T1000 (cell line): Measurements from ENCODE around the gene HSD17B4.
A peak's percentile ranks its signal among the peaks of the same experiment; 100 is the strongest.
"Not testable (repeated sequence)": the region's sequence is repeated elsewhere in the genome, so short reads cannot be mapped to it uniquely, and the experiment has no call there.

ENCODE experiments used
- DNase-seq: peaks from one replicate; lab custom pipeline; 2025; ENCODE audit warnings: mixed read lengths; lab: John Stamatoyannopoulos, UW

Gene HSD17B4

GRCh38 chr5:119452373-119453039 is at the start of gene HSD17B4:
Gene HSD17B4 (plus strand): TSS chr5:119452497. CDS start chr5:119452576, 79 bp downstream.
- DNase-seq = peak; percentile 67

DNA sequence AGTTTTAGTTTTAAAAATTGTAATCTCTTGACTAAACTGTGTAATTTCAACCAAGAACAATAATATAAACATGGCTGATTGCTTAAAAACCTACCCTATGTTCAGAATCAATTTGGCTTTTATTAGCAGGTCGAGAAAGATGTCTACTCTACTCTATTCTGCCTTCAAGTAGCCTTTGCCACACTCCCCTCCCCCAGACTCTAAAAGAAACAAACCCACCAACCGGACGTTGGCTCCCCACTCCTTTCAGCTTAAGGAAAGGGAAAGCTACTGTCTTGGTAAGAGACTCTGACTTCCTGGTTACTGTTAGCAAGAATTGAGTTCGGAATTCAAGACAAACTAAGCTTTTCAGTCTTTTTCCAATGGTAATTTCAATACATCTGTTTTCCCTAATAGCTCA is 49.7 kb upstream of the HSD17B4 start:
- no peak for DNase-seq

DNA sequence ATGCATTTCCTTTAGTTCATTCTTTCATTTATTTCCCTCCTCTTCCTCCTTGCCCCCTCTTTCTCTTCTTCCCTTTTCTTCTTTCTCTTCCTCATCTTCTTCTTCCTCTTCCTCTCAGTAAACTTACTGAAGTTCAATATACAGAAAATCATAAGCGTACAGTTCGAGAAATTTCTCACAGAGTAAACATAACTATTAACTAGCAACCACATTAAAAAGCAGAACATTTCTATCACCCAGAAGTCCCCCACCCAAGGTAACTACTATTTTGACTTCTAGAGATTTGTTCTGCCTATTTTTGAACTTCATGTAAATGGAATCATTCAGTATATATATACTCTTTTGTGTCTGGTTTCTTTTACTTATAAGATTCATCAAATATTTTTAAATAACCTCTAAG is 48.3 kb upstream of the HSD17B4 start:
- no peak for DNase-seq

DNA sequence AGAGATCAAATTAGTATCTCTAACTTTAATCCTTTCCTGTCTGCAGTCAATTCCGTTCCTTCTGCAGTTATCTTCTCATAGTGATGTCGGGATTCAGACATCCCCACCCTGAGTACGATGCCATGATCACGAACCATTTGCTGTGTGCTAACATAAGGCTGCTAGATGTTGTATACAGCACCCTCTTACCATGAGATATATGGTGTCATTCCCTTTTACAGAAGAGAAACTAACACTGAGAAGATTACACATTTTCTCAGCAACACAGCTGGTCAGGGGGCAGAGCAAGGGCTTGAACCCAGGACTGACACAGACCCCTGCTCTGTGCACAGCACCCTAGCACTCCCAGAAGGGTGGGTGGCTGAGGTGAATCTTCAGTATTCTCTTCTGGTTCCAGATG is 46.9 kb upstream of the HSD17B4 start:
- DNase-seq = no peak

DNA sequence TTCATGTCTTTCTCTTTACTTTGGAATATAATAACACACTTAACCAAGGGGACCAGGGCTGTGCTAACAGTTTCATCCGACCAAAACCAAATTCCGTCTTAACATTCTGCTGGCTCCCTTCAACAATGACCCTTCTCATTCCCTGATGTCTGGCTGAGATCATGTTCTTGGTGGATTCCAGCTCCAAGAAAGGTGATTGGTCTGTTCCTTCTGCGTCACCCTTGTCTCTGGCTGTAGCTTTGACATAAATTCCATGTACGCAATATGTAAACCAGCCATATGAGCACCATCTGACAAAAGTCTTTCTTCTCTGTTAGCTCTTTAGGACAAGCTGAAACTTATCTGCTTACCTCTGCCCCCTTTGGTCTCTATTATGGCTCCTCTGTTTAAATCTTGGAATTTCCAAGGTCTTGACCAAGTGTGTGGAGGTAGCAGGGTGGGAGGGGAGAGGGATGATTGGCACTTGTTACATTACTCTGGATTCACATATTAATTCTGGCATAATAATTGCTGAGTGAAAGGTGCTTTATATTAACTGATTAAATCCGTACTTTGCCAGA is 45.7 kb upstream of the HSD17B4 start:
- no peak for DNase-seq

DNA sequence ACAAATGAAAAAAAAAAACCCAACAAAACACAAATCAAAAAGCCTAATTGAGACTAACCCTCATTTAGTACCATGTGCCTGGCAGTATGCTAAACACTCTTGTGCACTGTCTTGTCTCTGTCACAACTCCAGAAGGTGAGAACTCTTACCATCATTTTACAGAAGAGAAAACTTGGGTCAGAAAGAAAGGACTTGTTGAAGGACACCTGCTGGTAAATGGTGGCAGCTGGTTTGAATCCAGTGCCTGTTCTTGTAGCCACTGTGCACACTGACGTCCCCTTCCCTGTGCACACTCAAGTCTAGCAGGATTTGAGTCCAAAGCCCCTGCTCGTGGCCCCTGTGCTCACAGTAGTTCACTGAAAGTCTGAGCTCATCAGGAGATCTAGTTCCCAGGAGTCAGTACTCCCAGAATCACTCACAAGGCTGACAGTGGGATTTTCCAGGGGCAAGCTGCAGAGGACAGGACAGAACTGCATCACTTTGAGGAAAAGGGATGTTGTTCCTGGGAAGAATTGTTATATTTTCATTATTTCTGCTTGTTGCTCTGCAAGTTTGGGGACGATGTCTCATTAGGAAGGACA is 43.0 kb upstream of the HSD17B4 start:
- DNase-seq = no peak

DNA sequence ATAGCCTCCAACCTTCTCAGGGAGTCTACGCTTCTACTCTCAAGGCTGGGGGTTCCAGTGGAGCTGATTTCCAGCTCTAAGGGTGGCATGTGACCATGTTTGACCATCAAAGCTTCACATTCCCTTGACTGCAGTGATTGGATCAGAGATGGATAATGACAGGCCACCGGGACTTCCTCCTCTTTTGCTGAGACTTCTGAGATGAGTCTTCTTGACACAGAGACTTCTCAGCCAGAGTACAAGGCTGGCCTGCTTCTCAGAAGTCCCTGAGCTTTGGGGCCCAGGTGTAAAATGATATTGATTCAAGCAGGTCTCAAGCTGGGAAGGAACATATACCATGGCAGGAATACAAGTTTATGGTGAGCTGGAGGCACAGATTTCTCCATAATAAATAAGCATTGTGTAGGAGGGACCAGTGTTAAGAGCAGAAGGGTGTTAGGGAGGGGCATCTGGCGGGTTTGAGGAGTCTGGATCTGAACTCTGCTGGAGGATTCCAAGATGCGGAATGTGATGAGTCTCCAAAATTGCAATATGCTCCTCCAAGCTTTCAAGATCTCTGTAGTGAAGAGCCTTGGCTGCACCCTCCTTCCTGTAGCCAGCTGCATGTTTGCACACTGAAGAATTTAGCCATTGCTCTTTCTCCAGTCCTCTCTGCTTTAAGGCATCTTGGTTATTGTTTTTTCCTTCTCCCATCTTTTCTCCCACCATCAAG is 41.7 kb upstream of the HSD17B4 start:
- no peak for DNase-seq

- DNase-seq = peak; percentile 48
Measured at GRCh38 chr5:119411361-119412278, 40.7 kb upstream of the HSD17B4 start.

GRCh38 chr5:119412279-119413227 is 39.7 kb upstream of the HSD17B4 start:
- no peak for DNase-seq

DNA sequence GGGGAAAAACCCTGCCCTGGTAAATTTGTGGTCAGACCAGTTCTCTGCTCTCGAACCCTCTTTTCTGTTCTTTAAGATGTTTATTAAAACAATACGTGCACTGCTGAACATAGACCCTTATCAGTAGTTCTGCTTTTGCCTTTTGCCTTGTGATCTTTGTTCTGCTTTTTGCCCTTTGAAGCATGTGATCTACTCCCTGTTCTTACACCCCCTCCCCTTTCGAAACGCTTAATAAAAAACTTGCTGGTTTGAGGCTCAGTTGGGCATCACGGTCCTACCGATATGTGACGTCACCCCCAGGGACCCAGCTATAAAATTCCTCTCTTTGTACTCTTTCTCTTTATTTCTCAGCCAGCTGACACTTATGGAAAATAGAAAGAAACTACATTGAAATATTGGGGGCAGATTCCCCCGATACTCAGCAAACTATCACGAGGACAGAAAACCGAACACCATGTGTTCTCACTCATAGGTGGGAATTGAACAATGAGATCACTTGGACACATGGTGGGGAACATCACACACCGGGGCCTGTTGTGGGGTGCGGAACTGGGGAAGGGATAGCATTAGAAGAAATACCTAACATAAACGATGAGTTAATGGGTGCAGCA is 38.1 kb upstream of the HSD17B4 start:
- DNase-seq = not testable (repeated sequence)

- DNase-seq = no peak
Measured at GRCh38 chr5:119417891-119418605, 34.2 kb upstream of the HSD17B4 start.

- DNase-seq = no peak
Measured at GRCh38 chr5:119418606-119419100, 33.6 kb upstream of the HSD17B4 start.

DNA sequence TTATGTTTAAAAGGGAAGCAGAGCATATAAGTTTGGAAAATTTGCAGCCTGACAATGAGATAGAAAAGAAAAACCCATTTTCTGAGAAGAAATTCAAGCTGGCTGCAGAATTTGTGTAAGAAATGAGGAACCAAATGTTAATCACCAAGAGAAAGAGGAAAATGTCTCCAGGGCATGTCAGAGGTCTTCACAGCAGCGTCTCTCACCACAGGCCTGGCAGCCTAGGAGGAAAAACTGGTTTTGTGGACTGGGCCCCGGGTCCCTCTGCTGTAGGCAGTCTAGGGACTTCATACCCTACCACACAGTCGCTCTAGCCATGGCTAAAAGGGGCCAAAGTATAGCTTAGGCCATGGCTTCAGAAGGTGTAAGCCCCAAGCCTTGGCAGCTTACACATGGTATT is 32.1 kb upstream of the HSD17B4 start:
- no peak for DNase-seq

DNA sequence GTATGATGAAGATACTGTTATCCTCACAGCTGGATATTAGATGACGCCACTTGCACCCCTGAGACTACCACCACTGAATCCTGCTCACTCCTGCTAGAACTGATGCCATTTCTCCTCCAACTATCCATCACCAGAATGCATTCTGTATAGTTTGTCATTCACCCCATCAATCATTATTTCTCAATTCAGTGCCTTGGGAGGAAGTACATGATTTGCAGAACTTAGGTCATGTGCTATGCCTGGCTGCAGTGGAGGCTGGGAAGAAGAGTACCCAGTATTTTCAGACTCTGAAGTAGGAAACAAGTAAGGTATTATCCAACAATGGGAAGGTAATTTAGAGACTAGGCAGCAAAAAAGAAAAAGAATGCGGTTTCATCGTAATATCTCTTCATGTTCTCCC is 26.2 kb upstream of the HSD17B4 start:
- DNase-seq = no peak

- DNase-seq = no peak
Measured at GRCh38 chr5:119427060-119427459, 25.2 kb upstream of the HSD17B4 start.

- not testable (repeated sequence) for DNase-seq
Measured at GRCh38 chr5:119427596-119427995, 24.7 kb upstream of the HSD17B4 start.

GRCh38 chr5:119428166-119428565 is 24.1 kb upstream of the HSD17B4 start:
- DNase-seq = not testable (repeated sequence)

DNA sequence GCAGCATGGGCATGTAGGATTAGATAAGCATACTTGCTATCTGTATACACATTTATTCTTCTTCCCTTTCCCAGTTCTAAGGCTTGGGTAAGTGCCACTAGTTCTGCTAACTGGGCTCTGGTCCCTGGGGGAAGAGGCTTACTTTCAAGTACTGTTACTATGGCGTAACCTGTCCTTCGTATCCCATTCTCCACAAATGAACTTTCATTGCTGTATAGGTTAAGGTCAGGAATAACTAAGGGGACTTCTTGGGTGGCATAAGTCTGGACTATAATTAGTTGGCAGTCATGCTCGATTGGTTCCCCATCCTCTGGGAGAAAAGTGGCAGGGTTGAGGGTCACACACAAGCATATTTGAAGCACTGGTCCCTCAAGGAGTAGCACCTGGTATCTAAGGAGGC is 23.7 kb upstream of the HSD17B4 start:
- not testable (repeated sequence) for DNase-seq

DNA sequence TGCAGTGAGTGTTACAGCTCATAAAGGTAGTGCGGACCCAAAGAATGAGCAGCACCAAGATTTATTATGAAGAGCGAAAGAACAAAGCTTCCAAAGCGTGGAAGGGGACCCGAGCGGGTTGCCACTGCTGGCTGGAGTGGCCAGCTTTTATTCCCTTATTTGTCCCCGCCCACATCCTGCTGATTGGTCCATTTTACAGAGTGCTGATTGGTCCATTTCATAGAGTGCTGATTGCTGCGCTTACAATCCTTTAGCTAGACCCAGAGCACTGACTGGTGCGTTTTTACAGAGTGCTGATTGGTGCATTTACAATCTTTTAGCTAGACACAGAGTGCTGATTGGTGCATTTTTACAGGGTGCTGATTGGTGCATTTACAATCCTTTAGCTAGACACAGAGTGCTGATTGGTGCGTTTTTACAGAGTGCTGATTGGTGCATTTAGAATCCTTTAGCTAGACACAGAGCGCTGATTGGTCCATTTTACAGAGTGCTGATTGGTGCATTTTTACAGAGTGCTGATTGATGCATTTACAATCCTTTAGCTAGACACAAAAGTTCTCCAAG is 19.5 kb upstream of the HSD17B4 start:
- not testable (repeated sequence) for DNase-seq
